H1 (cell line): Measurements from ENCODE around the gene CA10. TPM values are rescaled to one million over a fixed set of nuclear protein-coding genes. Genes with fewer than 3 reads are reported as not detected.

Experiments used
- CTCF ChIA-PET: fragments of 300-600 bp; sonication (Branson Sonifier 250); formaldehyde crosslinking; loops from one replicate; lab custom pipeline; 2021; ENCODE audit not compliant: partially characterized antibody; lab: Charles Lee
- POLR2A ChIA-PET: fragments of 300-600 bp; sonication (Branson Sonifier 250); formaldehyde crosslinking; loops from one replicate; lab custom pipeline; 2021; ENCODE audit warnings: inconsistent platforms; ENCODE audit not compliant: partially characterized antibody; lab: Charles Lee
- DNase-seq, 2 experiments: peaks; one replicate each; pipeline versions ENCODE4 v3.0.0 to v3.0.0-alpha.2; 2010 to 2022; ENCODE audit warnings: low spot score in 2 of 2, low read depth in 1 of 2, mixed read lengths in 1 of 2
- FAIRE-seq: peaks from 2 replicates; lab custom pipeline; 2011; peaks lifted over from hg19 to GRCh38; lab: Jason Lieb, UNC
- H2AFZ ChIP-seq: 2 replicates; pipeline ENCODE4 v1.8.1; 2012; ENCODE audit warnings: low read length, inconsistent platforms
- H2AK5ac ChIP-seq: 2 replicates; pipeline ENCODE4 v1.6.1; 2013; ENCODE audit warnings: low read depth, low read length
- H2BK120ac ChIP-seq: replicated peaks from 2 replicates; pipeline ENCODE3; 2013; ENCODE audit warnings: low read depth, low read length, inconsistent platforms
- H2BK12ac ChIP-seq: 2 replicates; pipeline ENCODE4 v1.6.1; 2013; ENCODE audit warnings: low read depth, low read length
- H2BK15ac ChIP-seq: 2 replicates; pipeline ENCODE4 v1.6.1; 2013; ENCODE audit warnings: low read length
- H2BK20ac ChIP-seq: 2 replicates; pipeline ENCODE4 v1.6.1; 2013; ENCODE audit warnings: low read length
- H2BK5ac ChIP-seq: 2 replicates; pipeline ENCODE4 v1.6.1; 2013; ENCODE audit warnings: low read depth, low read length
- H3K14ac ChIP-seq: 2 replicates; pipeline ENCODE4 v1.6.1; 2013; ENCODE audit warnings: inconsistent platforms; ENCODE audit not compliant: insufficient read length
- H3K18ac ChIP-seq: 2 replicates; pipeline ENCODE4 v1.6.1; 2013; ENCODE audit warnings: low read length; ENCODE audit errors: extremely low read depth
- H3K23ac ChIP-seq: 2 replicates; pipeline ENCODE4 v1.6.1; 2013; ENCODE audit warnings: inconsistent platforms; ENCODE audit not compliant: insufficient read length
- H3K23me2 ChIP-seq: 2 replicates; pipeline ENCODE4 v1.6.1; 2013; ENCODE audit warnings: low read depth, low read length
- H3K27ac ChIP-seq: 2 replicates; pipeline ENCODE4 v1.6.1; 2011; ENCODE audit warnings: low read depth, low read length, inconsistent platforms
- H3K27me3 ChIP-seq, 4 experiments: replicated peaks in 1 of 4; 1 replicate in 1 of 4; 2 replicates in 3 of 4; pipeline versions ENCODE4 v1.6.1 to v1.8.1; 2011 to 2013; ENCODE audit warnings: low read length in 3 of 4, mild to moderate bottlenecking in 3 of 4, inconsistent platforms in 2 of 4, mixed read lengths in 2 of 4, moderate library complexity in 1 of 4; ENCODE audit not compliant: control insufficient read depth in 3 of 4, insufficient read depth in 3 of 4; ENCODE audit errors: extremely low read depth in 1 of 4
- H3K36me3 ChIP-seq, 4 experiments: 2 replicates each; pipeline versions ENCODE4 v1.6.1 to v1.8.1; 2011 to 2013; ENCODE audit warnings: mild to moderate bottlenecking in 4 of 4, low read length in 3 of 4, moderate library complexity in 2 of 4, control low read depth in 1 of 4, inconsistent platforms in 1 of 4; ENCODE audit not compliant: insufficient read depth in 4 of 4, control insufficient read depth in 2 of 4
- H3K4ac ChIP-seq: replicated peaks from 2 replicates; pipeline ENCODE3; 2013; ENCODE audit warnings: low read length, low read depth, mixed read lengths, inconsistent platforms; ENCODE audit not compliant: insufficient read length
- H3K4me1 ChIP-seq, 4 experiments: replicated peaks in 1 of 4; 1 replicate in 1 of 4; 2 replicates in 3 of 4; pipeline versions ENCODE4 v1.6.1 to v1.8.1; 2011 to 2013; ENCODE audit warnings: low read length in 3 of 4, inconsistent platforms in 2 of 4, mixed read lengths in 1 of 4; ENCODE audit not compliant: insufficient read depth in 4 of 4, control insufficient read depth in 3 of 4
- H3K4me2 ChIP-seq, 2 experiments: 2 replicates each; pipeline versions ENCODE4 v1.6.1 to v1.8.1; 2011 to 2013; ENCODE audit warnings: low read depth in 2 of 2, low read length in 2 of 2, control low read depth in 1 of 2, inconsistent platforms in 1 of 2, mild to moderate bottlenecking in 1 of 2; ENCODE audit not compliant: insufficient read depth in 1 of 2
- H3K4me3 ChIP-seq, 4 experiments: fragments of 200-600, 300-600 bp in 1 of 4; sonication (generic), shearing (Covaris generic), sonication (Bioruptor Twin) in 1 of 4; 2 replicates each; pipeline versions ENCODE4 v1.5.1 to v1.8.1; 2011 to 2016; ENCODE audit warnings: low read length in 4 of 4, low read depth in 3 of 4, control low read depth in 2 of 4, inconsistent platforms in 2 of 4, mild to moderate bottlenecking in 2 of 4, mixed read lengths in 1 of 4, moderate library complexity in 1 of 4; ENCODE audit not compliant: insufficient read depth in 2 of 4; ENCODE audit errors: extremely low read depth in 1 of 4
- H3K56ac ChIP-seq: replicated peaks from 2 replicates; pipeline ENCODE3; 2013; ENCODE audit warnings: low read depth, mild to moderate bottlenecking, mixed read lengths, low read length, inconsistent platforms; ENCODE audit not compliant: insufficient read length
- H3K79me1 ChIP-seq: 2 replicates; pipeline ENCODE4 v1.6.1; 2013; ENCODE audit warnings: low read depth, low read length, control low read depth
- H3K79me2 ChIP-seq, 2 experiments: 2 replicates each; pipeline versions ENCODE4 v1.6.1 to v1.8.1; 2012 to 2013; ENCODE audit warnings: low read length in 2 of 2, mild to moderate bottlenecking in 2 of 2, inconsistent platforms in 1 of 2; ENCODE audit not compliant: insufficient read depth in 2 of 2, control insufficient read depth in 1 of 2
- H3K9ac ChIP-seq, 4 experiments: replicated peaks in 1 of 4; 1 replicate in 1 of 4; 2 replicates in 3 of 4; pipeline versions ENCODE4 v1.6.1 to v1.8.1; 2011 to 2013; ENCODE audit warnings: low read depth in 3 of 4, low read length in 3 of 4, control low read depth in 2 of 4, mild to moderate bottlenecking in 2 of 4, moderate library complexity in 2 of 4, inconsistent platforms in 1 of 4; ENCODE audit errors: extremely low read depth in 1 of 4
- H3K9me3 ChIP-seq, 2 experiments: 2 replicates each; pipeline versions ENCODE4 v1.6.1 to v1.8.1; 2012 to 2013; ENCODE audit warnings: mild to moderate bottlenecking in 2 of 2, moderate library complexity in 2 of 2, control low read depth in 1 of 2, inconsistent platforms in 1 of 2, low read depth in 1 of 2, low read length in 1 of 2, mixed read lengths in 1 of 2; ENCODE audit not compliant: insufficient read depth in 2 of 2
- H4K20me1 ChIP-seq, 2 experiments: replicated peaks in 1 of 2; 2 replicates each; pipeline versions ENCODE3 to v1.8.1; 2011 to 2013; ENCODE audit warnings: inconsistent platforms in 2 of 2, low read length in 2 of 2, mild to moderate bottlenecking in 1 of 2; ENCODE audit not compliant: insufficient read depth in 2 of 2, control insufficient read depth in 1 of 2
- H4K5ac ChIP-seq: 2 replicates; pipeline ENCODE4 v1.6.1; 2013; ENCODE audit warnings: low read length, low read depth, mixed read lengths, inconsistent platforms; ENCODE audit not compliant: insufficient read length
- H4K8ac ChIP-seq: 2 replicates; pipeline ENCODE4 v1.8.0; 2013; ENCODE audit warnings: mild to moderate bottlenecking, moderate library complexity, low read length, inconsistent platforms; ENCODE audit not compliant: insufficient read depth; ENCODE audit errors: extremely low read depth
- H4K91ac ChIP-seq: replicated peaks from 2 replicates; pipeline ENCODE3; 2013; ENCODE audit warnings: low read length, mixed read lengths, inconsistent platforms; ENCODE audit not compliant: insufficient read length
- BCL11A ChIP-seq, 2 experiments: IDR thresholded peaks; one replicate each; pipeline ENCODE4 v1.6.1; 2011; ENCODE audit warnings: low read depth in 2 of 2, low read length in 2 of 2, mild to moderate bottlenecking in 2 of 2
- BRCA1 ChIP-seq: IDR thresholded peaks from 2 replicates; pipeline ENCODE4 v1.6.1; 2012; ENCODE audit warnings: low read depth, low read length, improper control_type of control experiment
- CBX8 ChIP-seq: fragments of 300-800, 300-1000 bp; sonication (generic); IDR thresholded peaks from 2 replicates; pipeline ENCODE4 v1.7.1; 2016; ENCODE audit warnings: low read depth, low read length, borderline replicate concordance
- CEBPB ChIP-seq: IDR thresholded peaks from 2 replicates; pipeline ENCODE4 v1.6.1; 2012; ENCODE audit warnings: low read depth, low read length
- HDAC6 ChIP-seq: IDR thresholded peaks from one replicate; pipeline ENCODE4 v1.7.1; 2012; ENCODE audit warnings: low read depth, mild to moderate bottlenecking, inconsistent platforms, low read length, moderate library complexity
- JUN ChIP-seq: IDR thresholded peaks from 2 replicates; pipeline ENCODE4 v1.6.1; 2011; ENCODE audit warnings: low read depth, mild to moderate bottlenecking, improper control_type of control experiment, low read length
- KDM1A ChIP-seq: fragments of 200-600, 300-600 bp; sonication (generic); IDR thresholded peaks from 2 replicates; pipeline ENCODE4 v1.7.1; 2016; ENCODE audit warnings: mild to moderate bottlenecking, low read length, borderline replicate concordance
- PHF8 ChIP-seq: fragments of 200-600 bp; sonication (generic); conservative IDR thresholded peaks from 2 replicates; pipeline ENCODE4 v1.7.1; 2012; ENCODE audit warnings: low read depth, mild to moderate bottlenecking, inconsistent platforms, low read length, moderate library complexity
- RFX5 ChIP-seq: IDR thresholded peaks from 2 replicates; pipeline ENCODE4 v1.6.1; 2011; ENCODE audit warnings: low read depth, low read length, improper control_type of control experiment, borderline replicate concordance
- SIN3A ChIP-seq, 2 experiments: IDR thresholded peaks in 1 of 2; conservative IDR thresholded peaks in 1 of 2; 2 replicates each; pipeline ENCODE4 v1.6.1; 2011 to 2012; ENCODE audit warnings: low read length in 2 of 2, improper control_type of control experiment in 1 of 2, low read depth in 1 of 2, mild to moderate bottlenecking in 1 of 2
- SIX5 ChIP-seq: IDR thresholded peaks from 2 replicates; pipeline ENCODE4 v1.6.1; 2011; ENCODE audit warnings: mild to moderate bottlenecking, low read depth, low read length
- SP1 ChIP-seq: IDR thresholded peaks from 2 replicates; pipeline ENCODE4 v1.6.1; 2011; ENCODE audit warnings: low read depth, low read length
- TAF1 ChIP-seq: IDR thresholded peaks from 2 replicates; pipeline ENCODE4 v1.6.1; 2011; ENCODE audit warnings: mild to moderate bottlenecking, low read depth, low read length
- TEAD4 ChIP-seq: IDR thresholded peaks from 2 replicates; pipeline ENCODE4 v1.6.1; 2012; ENCODE audit warnings: low read depth, low read length, inconsistent platforms, mixed read lengths
- WGBS, 2 experiments: shearing (Covaris generic) in 1 of 2; methylation state at CpG; one replicate each; pipeline versions ENCODE4 v1.1.6 to v1.1.7; 2013 to 2015; ENCODE audit warnings: low lambda C conversion rate in 2 of 2, mixed read lengths in 2 of 2, inconsistent platforms in 1 of 2, low coverage in 1 of 2, missing lambda C conversion rate in 1 of 2; ENCODE audit not compliant: insufficient replicate concordance in 2 of 2, insufficient coverage in 1 of 2, insufficient read length in 1 of 2; ENCODE audit errors: extremely low coverage in 1 of 2, missing lambda C conversion rate in 1 of 2; 5-methylcytosine and 5-hydroxymethylcytosine counted together
- polyA plus RNA-seq, 7 experiments: library from polyadenylated mRNA; depleted of rRNA in 3 of 7; stranded (reverse) in 5 of 7; unstranded in 2 of 7; fragments of >200 nt in 5 of 7; fragments of 200-250 nt in 2 of 7; gene quantifications; 1 replicate in 5 of 7; 2 replicates in 1 of 7; 4 replicates in 1 of 7; pipeline versions ENCODE4 v1.2.1 to v1.2.3, GENCODE V29; 2011 to 2013; ENCODE audit warnings: missing spikeins in 2 of 7, mixed read lengths in 2 of 7
- total RNA-seq: library from RNA; stranded (reverse); fragmentation: NEBNext Ultra II Directional; extraction: Animal tissue kit (Norgen Biotek cat#: 25700); gene quantifications from 2 replicates; pipeline ENCODE4 v1.2.1, GENCODE V29; 2021
- TF ChIP-seq, protein P1 (sequence below): IDR thresholded peaks from 2 replicates; pipeline ENCODE4 v1.6.1; 2012; ENCODE audit warnings: inconsistent platforms

The CA10 gene
- total and polyA plus RNA-seq, 2 of the 8 experiments (the other 6 are each of a cell fraction or from before 2014, with no cell fraction given): 0.60 to 0.63 TPM

DNA sequence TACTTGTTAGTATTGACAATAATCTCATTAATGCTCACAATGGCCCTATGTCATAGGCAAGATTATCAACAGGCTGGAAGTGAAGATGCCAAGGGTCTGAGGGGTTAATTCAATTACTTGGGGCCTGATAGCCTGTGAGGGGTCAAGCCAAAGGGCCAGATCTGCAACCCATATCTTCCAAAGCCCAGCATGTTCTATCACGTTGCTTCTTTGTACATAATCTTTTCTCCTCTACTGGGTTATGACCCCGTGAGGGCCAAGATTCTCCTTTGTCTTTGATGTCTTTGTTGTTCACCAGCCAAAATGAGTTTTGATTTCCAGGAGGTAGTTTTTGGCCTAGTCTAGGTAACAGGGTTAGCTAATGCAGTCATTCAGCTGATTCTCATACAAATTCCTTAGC, 551.0 kb downstream of the CA10 start:
- H2AFZ ChIP-seq: no peak overlapping the region
- no peak for TF ChIP-seq RFX5
- no peak for TF ChIP-seq TEAD4
- no peak for TF ChIP-seq TAF1
- no peak for TF ChIP-seq CBX8
- no peak for TF ChIP-seq SIX5
- TF ChIP-seq, protein P1, sequence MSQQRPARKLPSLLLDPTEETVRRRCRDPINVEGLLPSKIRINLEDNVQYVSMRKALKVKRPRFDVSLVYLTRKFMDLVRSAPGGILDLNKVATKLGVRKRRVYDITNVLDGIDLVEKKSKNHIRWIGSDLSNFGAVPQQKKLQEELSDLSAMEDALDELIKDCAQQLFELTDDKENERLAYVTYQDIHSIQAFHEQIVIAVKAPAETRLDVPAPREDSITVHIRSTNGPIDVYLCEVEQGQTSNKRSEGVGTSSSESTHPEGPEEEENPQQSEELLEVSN: no peak
- no peak for TF ChIP-seq HDAC6
- no peak for TF ChIP-seq SP1
- TF ChIP-seq BRCA1: no peak
- no peak for TF ChIP-seq BCL11A (IDR thresholded peaks at IDR 0.05; ENCODE audit: low read depth in 2 of 2, low read length in 2 of 2)
- TF ChIP-seq SIN3A (conservative IDR thresholded peaks at IDR 0.05 in 1 of 2, IDR thresholded peaks at IDR 0.05 in 1 of 2; ENCODE audit: low read depth in 1 of 2, low read length in 2 of 2): no peak
- TF ChIP-seq PHF8: no peak
- TF ChIP-seq CEBPB: no peak
- no peak for TF ChIP-seq JUN
- no peak for TF ChIP-seq KDM1A

More for the DNA sequence above, 551.0 kb downstream of the CA10 start:
- FAIRE-seq: no peak
- H3K27me3 ChIP-seq: no peaks in the 10 kb centered on the region
- H4K20me1 ChIP-seq: no peaks in the 10 kb centered on the region
- no peak for DNase-seq
- no peak overlapping the region for H2BK5ac ChIP-seq
- no peak overlapping the region for H2BK20ac ChIP-seq
- no peak overlapping the region for H3K23ac ChIP-seq
- WGBS, 2 experiments: 92% methylated on average over 2 of the region's 2 CpGs; no CpG with 5 or more reads in 1 of the 2 experiments
- H3K9ac ChIP-seq: no peak overlapping the region
- no peak overlapping the region for H2AK5ac ChIP-seq
- no peaks in the 10 kb centered on the region for H3K9me3 ChIP-seq
- no peak overlapping the region for H2BK120ac ChIP-seq
- H3K4ac ChIP-seq: no peak overlapping the region
- CTCF ChIA-PET: interaction anchor here (2.1 kb wide), 1 partner anchor 32 kb away, joined by 8 read pairs; no protein-coding TSS in a partner anchor
- H3K4me1 ChIP-seq: no peaks in the 10 kb centered on the region
- POLR2A ChIA-PET: no interaction called here
- no peak overlapping the region for H3K4me3 ChIP-seq
- no peak overlapping the region for H3K18ac ChIP-seq
- no peak overlapping the region for H3K14ac ChIP-seq
- no peak overlapping the region for H4K8ac ChIP-seq
- no peak overlapping the region for H2BK15ac ChIP-seq
- H3K56ac ChIP-seq: no peak overlapping the region
- H4K91ac ChIP-seq: no peak overlapping the region
- no peaks in the 10 kb centered on the region for H3K79me1 ChIP-seq
- no peaks in the 10 kb centered on the region for H3K36me3 ChIP-seq
- H3K4me2 ChIP-seq: no peak overlapping the region
- H2BK12ac ChIP-seq: no peak overlapping the region
- no peak overlapping the region for H4K5ac ChIP-seq
- H3K23me2 ChIP-seq: no peaks in the 10 kb centered on the region
- H3K79me2 ChIP-seq: no peaks in the 10 kb centered on the region
- H3K27ac ChIP-seq: no peak overlapping the region
